CD14-positive monocyte (primary cell): ENCODE measurements around the gene CFAP410. TPM values are rescaled to one million over a fixed set of nuclear protein-coding genes. Genes with fewer than 3 reads are reported as not detected.

Experiments used
- DNase-seq, 3 donors: peaks; one replicate each; pipeline ENCODE4 v3.0.0-alpha.2; 2011 to 2022
- H2AFZ ChIP-seq: 2 replicates; pipeline ENCODE4 v1.6.0; 2012; ENCODE audit warnings: mild to moderate bottlenecking, low read depth, low read length, inconsistent platforms; ENCODE audit not compliant: insufficient read depth, poor library complexity, severe bottlenecking
- H3K27ac ChIP-seq, 2 donors: 1 replicate in 1 of 2; 2 replicates in 1 of 2; pipeline ENCODE4 v1.5.1; 2012 to 2013; ENCODE audit warnings: low read length in 2 of 2, control low read depth in 1 of 2, inconsistent platforms in 1 of 2, low read depth in 1 of 2, mild to moderate bottlenecking in 1 of 2
- H3K27me3 ChIP-seq, 2 donors: one replicate each; pipeline versions ENCODE4 v1.6.0 to v1.6.1; 2011 to 2013; ENCODE audit warnings: low read length in 2 of 2; ENCODE audit not compliant: control insufficient read depth in 2 of 2, insufficient read depth in 2 of 2
- H3K36me3 ChIP-seq, 2 donors: replicated peaks in 1 of 2; 1 replicate in 1 of 2; 2 replicates in 1 of 2; pipeline versions ENCODE4 v1.5.1 to v1.6.1; 2012 to 2013; ENCODE audit warnings: low read length in 2 of 2, control low read depth in 1 of 2, inconsistent platforms in 1 of 2, mild to moderate bottlenecking in 1 of 2; ENCODE audit not compliant: insufficient read depth in 2 of 2, control insufficient read depth in 1 of 2
- H3K4me1 ChIP-seq, 2 donors: 1 replicate in 1 of 2; 2 replicates in 1 of 2; pipeline versions ENCODE4 v1.5.1 to v1.6.1; 2012 to 2013; ENCODE audit warnings: low read length in 2 of 2, control low read depth in 1 of 2, inconsistent platforms in 1 of 2, mild to moderate bottlenecking in 1 of 2, moderate library complexity in 1 of 2; ENCODE audit not compliant: insufficient read depth in 2 of 2, control insufficient read depth in 1 of 2
- H3K4me2 ChIP-seq: replicated peaks from 2 replicates; pipeline ENCODE3; 2012; ENCODE audit warnings: low read length, moderate library complexity, mild to moderate bottlenecking; ENCODE audit not compliant: poor library complexity, severe bottlenecking; ENCODE audit errors: extremely low read depth
- H3K4me3 ChIP-seq, 3 experiments: fragments of 200-600 bp in 1 of 3; sonication (generic) in 1 of 3; replicated peaks in 1 of 3; 1 replicate in 2 of 3; 2 replicates in 1 of 3; pipeline ENCODE4 v1.5.1; 2011 to 2013; ENCODE audit warnings: low read length in 3 of 3, mild to moderate bottlenecking in 3 of 3, control low read depth in 2 of 3, low read depth in 2 of 3, inconsistent platforms in 1 of 3, moderate library complexity in 1 of 3
- H3K79me2 ChIP-seq: 2 replicates; pipeline ENCODE4 v1.6.0; 2012; ENCODE audit warnings: mild to moderate bottlenecking, control low read depth, inconsistent platforms, low read length, moderate library complexity; ENCODE audit not compliant: insufficient read depth
- H3K9ac ChIP-seq: 2 replicates; pipeline ENCODE4 v1.6.0; 2017; ENCODE audit warnings: low read length, mild to moderate bottlenecking; ENCODE audit not compliant: insufficient read depth, poor library complexity, severe bottlenecking
- H3K9me3 ChIP-seq, 2 donors: replicated peaks in 1 of 2; 1 replicate in 1 of 2; 2 replicates in 1 of 2; pipeline versions ENCODE4 v1.5.1 to v1.6.1; 2012 to 2013; ENCODE audit warnings: low read length in 2 of 2, control low read depth in 1 of 2; ENCODE audit not compliant: control insufficient read depth in 1 of 2, insufficient read depth in 1 of 2
- H4K20me1 ChIP-seq: 2 replicates; pipeline ENCODE4 v1.6.0; 2012; ENCODE audit warnings: mild to moderate bottlenecking, low read length, control low read depth, moderate library complexity; ENCODE audit not compliant: insufficient read depth
- H3K27ac Mint-ChIP-seq, 7 donors: one replicate each; pipeline ENCODE4 v1.8.0; 2020; ENCODE audit warnings: mild to moderate bottlenecking in 7 of 7, mixed read lengths in 7 of 7, moderate library complexity in 6 of 7, inconsistent platforms in 2 of 7
- H3K27me3 Mint-ChIP-seq, 3 donors: one replicate each; pipeline ENCODE4 v1.8.0; 2021 to 2022; ENCODE audit warnings: low read depth in 3 of 3, mild to moderate bottlenecking in 3 of 3, mixed read lengths in 3 of 3, moderate library complexity in 3 of 3, inconsistent platforms in 1 of 3
- H3K36me3 Mint-ChIP-seq, 2 donors: one replicate each; pipeline ENCODE4 v1.8.0; 2020; ENCODE audit warnings: mixed read lengths in 2 of 2, inconsistent platforms in 1 of 2, mild to moderate bottlenecking in 1 of 2
- H3K4me1 Mint-ChIP-seq: one replicate; pipeline ENCODE4 v1.8.0; 2020; ENCODE audit warnings: mild to moderate bottlenecking, mixed read lengths
- H3K4me3 Mint-ChIP-seq, 2 donors: one replicate each; pipeline ENCODE4 v1.8.0; 2020; ENCODE audit warnings: mild to moderate bottlenecking in 2 of 2, mixed read lengths in 2 of 2, moderate library complexity in 1 of 2
- H3K9me3 Mint-ChIP-seq, 7 donors: one replicate each; pipeline ENCODE4 v1.8.0; 2020 to 2022; ENCODE audit warnings: mixed read lengths in 7 of 7, mild to moderate bottlenecking in 6 of 7, moderate library complexity in 6 of 7, inconsistent platforms in 2 of 7
- CTCF ChIP-seq: fragments of 200-600 bp; IDR thresholded peaks from one replicate; pipeline ENCODE4 v1.8.0; 2022; ENCODE audit warnings: antibody characterized with exemption, mild to moderate bottlenecking
- WGBS: methylation state at CpG from one replicate; pipeline ENCODE4 v1.1.5; 2013; ENCODE audit warnings: missing lambda C conversion rate; ENCODE audit not compliant: insufficient coverage; 5-methylcytosine and 5-hydroxymethylcytosine counted together
- intact Hi-C, 2 donors: fragments of 100-400 bp; cut with micrococcal nuclease; formaldehyde crosslinking; loops; one replicate each; pipeline versions ENCODE4 v1.15.0 to v1.15.1; 2023
- polyA plus RNA-seq, 3 donors: library from polyadenylated mRNA; depleted of rRNA in 1 of 3; unstranded in 2 of 3; stranded (reverse) in 1 of 3; fragments of 300-500 nt in 2 of 3; fragments of >200 nt in 1 of 3; fragmentation: Illumina TruSeq in 2 of 3; gene quantifications; 1 replicate in 2 of 3; 2 replicates in 1 of 3; pipeline ENCODE4 v1.2.3, GENCODE V29; 2012 to 2021

CFAP410 gene
- polyA plus RNA-seq, 3 donors: 14.8 to 23.5 (median 17.3) TPM

DNA sequence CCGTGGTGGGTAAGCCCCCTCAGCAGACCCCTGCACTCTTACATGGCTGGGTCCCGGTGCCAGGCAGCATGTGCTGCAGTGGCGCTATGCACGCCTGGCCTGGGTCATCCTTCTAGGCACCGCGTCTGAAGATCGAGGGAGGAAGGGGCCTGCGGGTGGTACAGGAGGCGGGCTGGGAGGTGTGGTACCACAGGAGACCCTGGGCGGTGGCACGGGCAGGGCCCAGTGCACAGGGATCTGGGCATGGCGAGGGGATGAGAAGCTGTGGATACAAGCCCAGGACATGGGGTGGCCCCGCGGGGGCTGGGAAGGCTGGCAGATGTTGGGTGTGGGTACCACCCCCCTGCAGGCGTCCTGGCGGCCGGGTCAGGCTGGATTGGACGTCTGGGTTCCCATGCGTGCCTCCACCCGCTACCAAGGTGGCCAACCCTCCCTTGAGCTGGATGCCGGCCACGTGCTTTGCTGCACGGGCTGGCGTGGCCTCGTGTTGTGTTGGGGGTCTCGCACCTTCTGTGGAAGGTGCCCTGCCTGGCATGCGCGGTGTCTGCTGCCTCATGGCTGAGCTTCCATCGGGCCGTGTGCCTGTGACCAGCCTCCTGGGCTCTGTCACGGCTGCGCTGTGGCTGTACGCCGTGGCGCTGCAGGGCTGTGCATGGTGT, 19.7 kb downstream of the CFAP410 start:
- peaks cover 33 to 78% of the 10 kb centered on the region in 2 donors for H3K36me3 Mint-ChIP-seq
- Histone ChIP-seq H2AFZ (no peak overlapping the region), H3K4me2 (no peak overlapping the region), H3K4me3 (no peak overlapping the region), H3K27ac (no peak overlapping the region), H3K27me3 (no peaks in the 10 kb centered on the region), H3K79me2 (no peaks in the 10 kb centered on the region), H3K4me1 (no peaks in the 10 kb centered on the region), H3K9ac (no peak overlapping the region), H3K36me3 (peaks cover 93 to 95% of the 10 kb centered on the region in 2 donors), H3K9me3 (no peaks in the 10 kb centered on the region), H4K20me1 (peaks cover 23% of the 10 kb centered on the region)
- no peaks in the 10 kb centered on the region for H3K4me1 Mint-ChIP-seq
- H3K9me3 Mint-ChIP-seq: no peaks in the 10 kb centered on the region
- no peaks in the 10 kb centered on the region for H3K27me3 Mint-ChIP-seq
- TF ChIP-seq CTCF: no peak
- no peak overlapping the region for H3K27ac Mint-ChIP-seq
- WGBS: 97% methylated on average over 32 of the region's 35 CpGs
- intact Hi-C loops: no loop called here
- no peak for DNase-seq
- no peak overlapping the region for H3K4me3 Mint-ChIP-seq

- Histone ChIP-seq H4K20me1 (peaks cover 31% of the 10 kb centered on the region), H2AFZ (no peak overlapping the region), H3K4me1 (no peaks in the 10 kb centered on the region), H3K4me3 (no peak overlapping the region), H3K27ac (no peak overlapping the region), H3K4me2 (no peak overlapping the region), H3K9me3 (no peaks in the 10 kb centered on the region), H3K36me3 (peaks cover 90 to 95% of the 10 kb centered on the region in 2 donors), H3K27me3 (no peaks in the 10 kb centered on the region), H3K9ac (no peak overlapping the region), H3K79me2 (no peaks in the 10 kb centered on the region)
- TF ChIP-seq CTCF: no peak
- H3K4me1 Mint-ChIP-seq: no peaks in the 10 kb centered on the region
- no peaks in the 10 kb centered on the region for H3K27me3 Mint-ChIP-seq
- H3K9me3 Mint-ChIP-seq: no peaks in the 10 kb centered on the region
- H3K27ac Mint-ChIP-seq: no peak overlapping the region
- H3K4me3 Mint-ChIP-seq: no peak overlapping the region
- intact Hi-C loops: no loop called here
- peaks cover 34 to 80% of the 10 kb centered on the region in 2 donors for H3K36me3 Mint-ChIP-seq
- WGBS: 97% methylated on average over 19 of the region's 25 CpGs
- no peak for DNase-seq
Measured at GRCh38 chr21:44318489-44319285, 20.5 kb downstream of the CFAP410 start.
